SU-DHL-6 (cell line): ENCODE data around the gene ZNF138.

Experiments used
- EZH2phosphoT487 ChIP-seq: fragments of 200-600 bp; sonication (generic), shearing (Covaris generic); conservative IDR thresholded peaks from 2 replicates; pipeline ENCODE4 v1.6.1; 2018; ENCODE audit warnings: mild to moderate bottlenecking, antibody characterized with exemption, low read length, moderate library complexity, mixed read lengths
- TF ChIP-seq, protein P1 (sequence below): fragments of 200-600 bp; sonication (generic); IDR thresholded peaks from one replicate; pipeline ENCODE4 v1.5.1; 2017; ENCODE audit warnings: antibody characterized with exemption, mild to moderate bottlenecking, low read length, moderate library complexity; ENCODE audit not compliant: insufficient read depth, poor library complexity, severe bottlenecking

DNA sequence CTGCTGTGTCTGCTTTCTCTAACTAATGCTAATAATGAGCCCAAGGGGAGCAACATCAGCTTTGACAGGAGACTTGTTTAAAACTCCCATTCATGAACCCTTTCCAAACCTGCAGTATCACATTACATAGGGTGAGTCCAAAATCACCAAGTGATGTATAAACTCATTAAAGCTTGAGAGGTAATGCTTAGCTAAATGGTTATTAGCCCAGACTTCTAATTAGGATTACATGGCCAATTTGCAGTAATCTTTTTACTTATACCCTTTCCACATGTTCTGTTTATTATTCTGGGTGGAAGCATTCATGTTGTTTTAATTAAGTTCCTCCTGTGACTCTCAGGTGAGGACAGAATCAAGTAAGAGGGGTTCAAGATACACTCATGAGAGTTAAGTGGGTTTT, 17.5 kb downstream of the ZNF138 start:
- TF ChIP-seq, protein P1, sequence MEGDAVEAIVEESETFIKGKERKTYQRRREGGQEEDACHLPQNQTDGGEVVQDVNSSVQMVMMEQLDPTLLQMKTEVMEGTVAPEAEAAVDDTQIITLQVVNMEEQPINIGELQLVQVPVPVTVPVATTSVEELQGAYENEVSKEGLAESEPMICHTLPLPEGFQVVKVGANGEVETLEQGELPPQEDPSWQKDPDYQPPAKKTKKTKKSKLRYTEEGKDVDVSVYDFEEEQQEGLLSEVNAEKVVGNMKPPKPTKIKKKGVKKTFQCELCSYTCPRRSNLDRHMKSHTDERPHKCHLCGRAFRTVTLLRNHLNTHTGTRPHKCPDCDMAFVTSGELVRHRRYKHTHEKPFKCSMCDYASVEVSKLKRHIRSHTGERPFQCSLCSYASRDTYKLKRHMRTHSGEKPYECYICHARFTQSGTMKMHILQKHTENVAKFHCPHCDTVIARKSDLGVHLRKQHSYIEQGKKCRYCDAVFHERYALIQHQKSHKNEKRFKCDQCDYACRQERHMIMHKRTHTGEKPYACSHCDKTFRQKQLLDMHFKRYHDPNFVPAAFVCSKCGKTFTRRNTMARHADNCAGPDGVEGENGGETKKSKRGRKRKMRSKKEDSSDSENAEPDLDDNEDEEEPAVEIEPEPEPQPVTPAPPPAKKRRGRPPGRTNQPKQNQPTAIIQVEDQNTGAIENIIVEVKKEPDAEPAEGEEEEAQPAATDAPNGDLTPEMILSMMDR, result no peak
- no peak for TF ChIP-seq EZH2phosphoT487
